ENCODE measurements around the gene METTL15. TPM values are rescaled to one million over a fixed set of nuclear protein-coding genes. Genes with fewer than 3 reads are reported as not detected.

METTL15 gene
- total RNA-seq, result 14.7 TPM

- H3K36me3 ChIP-seq, result no peaks in the 10 kb centered on the region
- no peaks in the 10 kb centered on the region for H3K9me3 ChIP-seq
- peak within 1 kb of the TSS; percentile 76 for H3K27ac ChIP-seq
- H3K27me3 ChIP-seq, result no peaks in the 10 kb centered on the region
- H3K4me3 ChIP-seq, result peak within 1 kb of the TSS; percentile 49 to 52
- TF ChIP-seq POLR2AphosphoS5 (IDR thresholded peaks at IDR 0.05; ENCODE audit: insufficient read depth in 1 of 2, low read depth in 1 of 2) (peak; percentile 88), POLR2A (IDR thresholded peaks at IDR 0.05) (peak in 1 of 2 donors; percentile 43)
- TF ChIP-seq, protein P1, sequence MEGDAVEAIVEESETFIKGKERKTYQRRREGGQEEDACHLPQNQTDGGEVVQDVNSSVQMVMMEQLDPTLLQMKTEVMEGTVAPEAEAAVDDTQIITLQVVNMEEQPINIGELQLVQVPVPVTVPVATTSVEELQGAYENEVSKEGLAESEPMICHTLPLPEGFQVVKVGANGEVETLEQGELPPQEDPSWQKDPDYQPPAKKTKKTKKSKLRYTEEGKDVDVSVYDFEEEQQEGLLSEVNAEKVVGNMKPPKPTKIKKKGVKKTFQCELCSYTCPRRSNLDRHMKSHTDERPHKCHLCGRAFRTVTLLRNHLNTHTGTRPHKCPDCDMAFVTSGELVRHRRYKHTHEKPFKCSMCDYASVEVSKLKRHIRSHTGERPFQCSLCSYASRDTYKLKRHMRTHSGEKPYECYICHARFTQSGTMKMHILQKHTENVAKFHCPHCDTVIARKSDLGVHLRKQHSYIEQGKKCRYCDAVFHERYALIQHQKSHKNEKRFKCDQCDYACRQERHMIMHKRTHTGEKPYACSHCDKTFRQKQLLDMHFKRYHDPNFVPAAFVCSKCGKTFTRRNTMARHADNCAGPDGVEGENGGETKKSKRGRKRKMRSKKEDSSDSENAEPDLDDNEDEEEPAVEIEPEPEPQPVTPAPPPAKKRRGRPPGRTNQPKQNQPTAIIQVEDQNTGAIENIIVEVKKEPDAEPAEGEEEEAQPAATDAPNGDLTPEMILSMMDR (IDR thresholded peaks at IDR 0.05), result no peak
- peak; percentile 99 to 100 for DNase-seq (ENCODE audit: extremely low spot score in 2 of 2)
- peaks cover 34% of the 10 kb centered on the region for H3K4me1 ChIP-seq
- intact Hi-C loops (cut with DNase I), result loop anchor here (10.0 kb wide), 1 partner anchor 593 kb away; no protein-coding TSS in a partner anchor
Measured at GRCh38 chr11:28107750-28108618, at the start of gene METTL15, which contains the start of gene KIF18A. METTL15 (plus strand) TSS chr11:28108388; CDS start chr11:28113335, 4,947 bp downstream. KIF18A (minus strand) TSS chr11:28108156; CDS start chr11:28097947, 10,209 bp downstream.

DNA sequence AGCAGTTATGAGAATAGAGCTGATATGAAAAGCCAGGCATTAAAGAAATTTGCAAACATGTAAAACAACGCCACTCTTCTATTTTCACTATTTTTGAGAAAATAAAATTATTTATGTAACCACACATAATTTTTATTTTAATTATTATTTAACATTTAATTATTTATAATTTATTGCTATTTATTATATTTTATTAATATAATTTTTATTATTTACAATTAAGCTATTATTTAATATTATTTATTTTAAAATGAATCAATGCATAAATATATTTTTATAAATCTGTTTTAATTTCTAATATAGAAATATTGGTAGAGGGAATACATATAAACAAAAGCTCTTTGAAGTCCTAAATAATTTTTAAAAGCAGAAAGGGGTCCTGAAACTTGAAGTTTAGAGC is 36.9 kb upstream of the METTL15 start:
- no peak for DNase-seq (ENCODE audit: extremely low spot score in 2 of 2)
- intact Hi-C loops (cut with DNase I), result no loop called here
- Histone ChIP-seq H3K36me3 (no peaks in the 10 kb centered on the region), H3K27me3 (no peaks in the 10 kb centered on the region), H3K9me3 (no peaks in the 10 kb centered on the region), H3K27ac (no peak overlapping the region), H3K4me1 (no peaks in the 10 kb centered on the region), H3K4me3 (no peak overlapping the region)
- TF ChIP-seq POLR2A (IDR thresholded peaks at IDR 0.05), result no peak
- TF ChIP-seq POLR2AphosphoS5 (IDR thresholded peaks at IDR 0.05; ENCODE audit: insufficient read depth in 1 of 2, low read depth in 1 of 2), result no peak
- TF ChIP-seq, protein P1 (IDR thresholded peaks at IDR 0.05), result no peak

- TF ChIP-seq POLR2A (IDR thresholded peaks at IDR 0.05) (no peak), POLR2AphosphoS5 (IDR thresholded peaks at IDR 0.05; ENCODE audit: insufficient read depth in 1 of 2, low read depth in 1 of 2) (no peak)
- TF ChIP-seq, protein P1 (IDR thresholded peaks at IDR 0.05), result no peak
- H3K27me3 ChIP-seq, result no peaks in the 10 kb centered on the region
- H3K4me3 ChIP-seq, result no peak overlapping the region
- no peaks in the 10 kb centered on the region for H3K9me3 ChIP-seq
- H3K27ac ChIP-seq, result no peak overlapping the region
- H3K4me1 ChIP-seq, result no peaks in the 10 kb centered on the region
- H3K36me3 ChIP-seq, result no peaks in the 10 kb centered on the region
- no peak for DNase-seq (ENCODE audit: extremely low spot score in 2 of 2)
- intact Hi-C loops (cut with DNase I), result no loop called here
Measured at GRCh38 chr11:28072321-28072720, 35.9 kb upstream of the METTL15 start.

GRCh38 chr11:28077521-28077920 is 30.7 kb upstream of the METTL15 start:
- no peak overlapping the region for H3K4me3 ChIP-seq
- intact Hi-C loops (cut with DNase I), result no loop called here
- no peak for DNase-seq (ENCODE audit: extremely low spot score in 2 of 2)
- H3K4me1 ChIP-seq, result no peaks in the 10 kb centered on the region
- no peaks in the 10 kb centered on the region for H3K27me3 ChIP-seq
- no peaks in the 10 kb centered on the region for H3K9me3 ChIP-seq
- no peaks in the 10 kb centered on the region for H3K36me3 ChIP-seq
- H3K27ac ChIP-seq, result no peak overlapping the region
- TF ChIP-seq, protein P1 (IDR thresholded peaks at IDR 0.05), result no peak
- TF ChIP-seq POLR2AphosphoS5 (IDR thresholded peaks at IDR 0.05; ENCODE audit: insufficient read depth in 1 of 2, low read depth in 1 of 2), result no peak
- TF ChIP-seq POLR2A (IDR thresholded peaks at IDR 0.05), result no peak

- H3K4me3 ChIP-seq, result no peak overlapping the region
- intact Hi-C loops (cut with DNase I), result no loop called here
- no peaks in the 10 kb centered on the region for H3K4me1 ChIP-seq
- no peaks in the 10 kb centered on the region for H3K36me3 ChIP-seq
- no peak for DNase-seq (ENCODE audit: extremely low spot score in 2 of 2)
- no peaks in the 10 kb centered on the region for H3K27me3 ChIP-seq
- TF ChIP-seq POLR2AphosphoS5 (IDR thresholded peaks at IDR 0.05; ENCODE audit: insufficient read depth in 1 of 2, low read depth in 1 of 2) (no peak), POLR2A (IDR thresholded peaks at IDR 0.05) (no peak)
- TF ChIP-seq, protein P1 (IDR thresholded peaks at IDR 0.05), result no peak
- no peak overlapping the region for H3K27ac ChIP-seq
- no peaks in the 10 kb centered on the region for H3K9me3 ChIP-seq
Measured at GRCh38 chr11:28083118-28083517, 25.1 kb upstream of the METTL15 start.

All from vagina (tissue), 2 donors.